A549 (cell line): Measurements from ENCODE around the gene UCHL5.

Experiments used
- CEBPB ChIP-seq, 2 experiments: fragments of >200 bp in 1 of 2; sonication (Bioruptor Twin) in 1 of 2; formaldehyde crosslinking in 1 of 2; IDR thresholded peaks; 2 replicates each; pipeline ENCODE4 v1.6.1; 2012 to 2016
- CHD4 ChIP-seq: fragments of 200-600 bp; sonication (generic); IDR thresholded peaks from 2 replicates; pipeline ENCODE4 v1.6.1; 2016; ENCODE audit warnings: antibody characterized with exemption, mild to moderate bottlenecking, borderline replicate concordance
- CTCF ChIP-seq: fragments of >200 bp; sonication (Bioruptor Twin); formaldehyde crosslinking; IDR thresholded peaks from 3 replicates; pipeline ENCODE4 v1.5.1; 2016
- ESRRA ChIP-seq: fragments of 150-350 bp; IDR thresholded peaks from 2 replicates; pipeline ENCODE4 v1.6.1; 2014; ENCODE audit warnings: mild to moderate bottlenecking, low read length, borderline replicate concordance
- FOSL2 ChIP-seq, 2 experiments: fragments of 450-650 bp in 1 of 2; fragments of >200 bp in 1 of 2; sonication (Bioruptor Twin) in 1 of 2; formaldehyde crosslinking; IDR thresholded peaks; 2 replicates each; pipeline versions ENCODE4 v1.5.0 to v1.6.1; 2016 to 2020; ENCODE audit warnings: mild to moderate bottlenecking in 1 of 2, moderate library complexity in 1 of 2
- MAX ChIP-seq: IDR thresholded peaks from 2 replicates; pipeline ENCODE4 v1.6.1; 2012
- POLR2A ChIP-seq: IDR thresholded peaks from 2 replicates; pipeline ENCODE4 v1.6.1; 2012; ENCODE audit warnings: mild to moderate bottlenecking, low read length
- SREBF2 ChIP-seq: fragments of 450-650 bp; IDR thresholded peaks from 2 replicates; pipeline ENCODE4 v1.6.1; 2014; ENCODE audit warnings: mild to moderate bottlenecking, moderate library complexity

GRCh38 chr1:193042766-193043691 lies 16.1 kb downstream of the UCHL5 start:
- TF ChIP-seq POLR2A (no peak), CTCF (no peak), CEBPB (IDR thresholded peaks at IDR 0.05) (no peak), SREBF2 (no peak), MAX (no peak), FOSL2 (IDR thresholded peaks at IDR 0.05) (no peak), FOSL2 (CRISPR knock-in tag; IDR thresholded peaks at IDR 0.05) (no peak), ESRRA (no peak), CHD4 (no peak)
